HL-60 (cell line): ENCODE results near the gene RIBC2.

ENCODE experiments used
- DNase-seq, 2 experiments: peaks; one replicate each; pipeline ENCODE4 v3.0.0-alpha.2; 2010 to 2020; ENCODE audit warnings: low read depth in 1 of 2, low spot score in 1 of 2
- H3K27ac ChIP-seq: fragments of 250-450 bp; sonication (Bioruptor Pico); replicated peaks from 2 replicates; pipeline ENCODE4 v1.5.1; 2020; ENCODE audit warnings: mild to moderate bottlenecking, moderate library complexity
- H3K27me3 ChIP-seq: fragments of 250-450 bp; sonication (Bioruptor Pico); 2 replicates; pipeline ENCODE4 v1.5.1; 2021; ENCODE audit warnings: mild to moderate bottlenecking, moderate library complexity; ENCODE audit not compliant: insufficient read depth, poor library complexity, severe bottlenecking
- H3K4me3 ChIP-seq: replicated peaks from 2 replicates; pipeline ENCODE4 v1.5.1; 2011; ENCODE audit warnings: mild to moderate bottlenecking, control low read depth, low read length; ENCODE audit not compliant: insufficient read depth
- GABPA ChIP-seq: IDR thresholded peaks from 2 replicates; pipeline ENCODE4 v1.6.1; 2012; ENCODE audit warnings: low read depth
- POLR2AphosphoS5 ChIP-seq: IDR thresholded peaks from 2 replicates; pipeline ENCODE4 v1.6.1; 2012; ENCODE audit warnings: low read depth
- SPI1 ChIP-seq: IDR thresholded peaks from 2 replicates; pipeline ENCODE4 v1.6.1; 2012; ENCODE audit warnings: low read depth, mild to moderate bottlenecking, borderline replicate concordance
- TF ChIP-seq, protein P1 (sequence below): IDR thresholded peaks from 2 replicates; pipeline ENCODE4 v1.6.1; 2012; ENCODE audit warnings: low read depth; ENCODE audit not compliant: insufficient replicate concordance
- TF ChIP-seq, protein P2 (sequence below): IDR thresholded peaks from one replicate; pipeline ENCODE4 v1.5.1; 2011; ENCODE audit warnings: low read length, control low read depth, inconsistent platforms; ENCODE audit not compliant: insufficient read depth

Gene RIBC2

DNA sequence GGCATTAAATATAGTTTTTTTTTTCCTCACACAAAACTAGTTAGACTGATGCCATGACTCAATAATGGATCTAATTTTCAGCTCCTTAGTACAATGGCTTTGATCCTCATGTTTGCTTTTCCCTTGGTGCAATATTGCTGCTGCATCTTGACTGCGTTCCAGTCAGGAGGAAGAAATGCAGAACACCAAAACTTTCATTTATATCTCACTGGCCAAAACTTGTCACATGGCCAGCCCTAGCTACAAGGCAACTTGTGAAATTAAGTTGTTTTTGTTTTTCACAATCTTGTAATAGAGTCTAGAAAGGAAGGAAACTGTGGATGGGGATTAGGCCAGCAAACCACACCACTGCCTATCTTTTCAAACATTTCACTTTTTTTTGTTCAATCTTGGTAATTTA, 36.8 kb upstream of the RIBC2 start:
- Histone ChIP-seq H3K27me3 (no peaks in the 10 kb centered on the region), H3K27ac (peak overlapping the region; percentile 63), H3K4me3 (no peak overlapping the region)
- DNase-seq, result peak; percentile 28 to 62
- TF ChIP-seq, protein P1, sequence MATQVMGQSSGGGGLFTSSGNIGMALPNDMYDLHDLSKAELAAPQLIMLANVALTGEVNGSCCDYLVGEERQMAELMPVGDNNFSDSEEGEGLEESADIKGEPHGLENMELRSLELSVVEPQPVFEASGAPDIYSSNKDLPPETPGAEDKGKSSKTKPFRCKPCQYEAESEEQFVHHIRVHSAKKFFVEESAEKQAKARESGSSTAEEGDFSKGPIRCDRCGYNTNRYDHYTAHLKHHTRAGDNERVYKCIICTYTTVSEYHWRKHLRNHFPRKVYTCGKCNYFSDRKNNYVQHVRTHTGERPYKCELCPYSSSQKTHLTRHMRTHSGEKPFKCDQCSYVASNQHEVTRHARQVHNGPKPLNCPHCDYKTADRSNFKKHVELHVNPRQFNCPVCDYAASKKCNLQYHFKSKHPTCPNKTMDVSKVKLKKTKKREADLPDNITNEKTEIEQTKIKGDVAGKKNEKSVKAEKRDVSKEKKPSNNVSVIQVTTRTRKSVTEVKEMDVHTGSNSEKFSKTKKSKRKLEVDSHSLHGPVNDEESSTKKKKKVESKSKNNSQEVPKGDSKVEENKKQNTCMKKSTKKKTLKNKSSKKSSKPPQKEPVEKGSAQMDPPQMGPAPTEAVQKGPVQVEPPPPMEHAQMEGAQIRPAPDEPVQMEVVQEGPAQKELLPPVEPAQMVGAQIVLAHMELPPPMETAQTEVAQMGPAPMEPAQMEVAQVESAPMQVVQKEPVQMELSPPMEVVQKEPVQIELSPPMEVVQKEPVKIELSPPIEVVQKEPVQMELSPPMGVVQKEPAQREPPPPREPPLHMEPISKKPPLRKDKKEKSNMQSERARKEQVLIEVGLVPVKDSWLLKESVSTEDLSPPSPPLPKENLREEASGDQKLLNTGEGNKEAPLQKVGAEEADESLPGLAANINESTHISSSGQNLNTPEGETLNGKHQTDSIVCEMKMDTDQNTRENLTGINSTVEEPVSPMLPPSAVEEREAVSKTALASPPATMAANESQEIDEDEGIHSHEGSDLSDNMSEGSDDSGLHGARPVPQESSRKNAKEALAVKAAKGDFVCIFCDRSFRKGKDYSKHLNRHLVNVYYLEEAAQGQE, result no peak
- TF ChIP-seq SPI1 (no peak; the same call in 1 of the 2 replicates), POLR2AphosphoS5 (no peak), GABPA (no peak)
- TF ChIP-seq, protein P2, sequence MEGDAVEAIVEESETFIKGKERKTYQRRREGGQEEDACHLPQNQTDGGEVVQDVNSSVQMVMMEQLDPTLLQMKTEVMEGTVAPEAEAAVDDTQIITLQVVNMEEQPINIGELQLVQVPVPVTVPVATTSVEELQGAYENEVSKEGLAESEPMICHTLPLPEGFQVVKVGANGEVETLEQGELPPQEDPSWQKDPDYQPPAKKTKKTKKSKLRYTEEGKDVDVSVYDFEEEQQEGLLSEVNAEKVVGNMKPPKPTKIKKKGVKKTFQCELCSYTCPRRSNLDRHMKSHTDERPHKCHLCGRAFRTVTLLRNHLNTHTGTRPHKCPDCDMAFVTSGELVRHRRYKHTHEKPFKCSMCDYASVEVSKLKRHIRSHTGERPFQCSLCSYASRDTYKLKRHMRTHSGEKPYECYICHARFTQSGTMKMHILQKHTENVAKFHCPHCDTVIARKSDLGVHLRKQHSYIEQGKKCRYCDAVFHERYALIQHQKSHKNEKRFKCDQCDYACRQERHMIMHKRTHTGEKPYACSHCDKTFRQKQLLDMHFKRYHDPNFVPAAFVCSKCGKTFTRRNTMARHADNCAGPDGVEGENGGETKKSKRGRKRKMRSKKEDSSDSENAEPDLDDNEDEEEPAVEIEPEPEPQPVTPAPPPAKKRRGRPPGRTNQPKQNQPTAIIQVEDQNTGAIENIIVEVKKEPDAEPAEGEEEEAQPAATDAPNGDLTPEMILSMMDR, result no peak

DNA sequence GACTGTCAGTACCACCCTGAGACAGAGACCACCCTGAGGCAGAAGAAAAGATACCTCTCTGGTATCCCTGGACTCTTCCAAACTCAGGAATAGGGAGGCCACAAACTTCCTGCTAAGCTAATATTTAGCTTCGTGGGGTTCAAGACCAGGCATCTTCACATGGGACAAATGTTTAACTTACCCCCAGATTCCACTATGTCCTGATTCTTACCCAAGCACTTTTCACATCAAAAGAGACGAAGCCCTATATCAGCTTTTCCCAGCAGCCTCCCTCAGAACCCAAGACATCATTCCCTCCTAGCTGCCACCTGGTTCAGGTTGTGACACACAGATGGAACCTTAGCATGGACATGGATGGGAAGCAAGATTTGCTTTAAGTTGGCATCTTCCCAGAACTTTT, 32.1 kb upstream of the RIBC2 start:
- H3K27ac ChIP-seq, result no peak overlapping the region
- DNase-seq, result no peak
- TF ChIP-seq SPI1 (no peak), GABPA (no peak), POLR2AphosphoS5 (no peak)
- TF ChIP-seq, protein P1, result no peak
- TF ChIP-seq, protein P2, result no peak

DNA sequence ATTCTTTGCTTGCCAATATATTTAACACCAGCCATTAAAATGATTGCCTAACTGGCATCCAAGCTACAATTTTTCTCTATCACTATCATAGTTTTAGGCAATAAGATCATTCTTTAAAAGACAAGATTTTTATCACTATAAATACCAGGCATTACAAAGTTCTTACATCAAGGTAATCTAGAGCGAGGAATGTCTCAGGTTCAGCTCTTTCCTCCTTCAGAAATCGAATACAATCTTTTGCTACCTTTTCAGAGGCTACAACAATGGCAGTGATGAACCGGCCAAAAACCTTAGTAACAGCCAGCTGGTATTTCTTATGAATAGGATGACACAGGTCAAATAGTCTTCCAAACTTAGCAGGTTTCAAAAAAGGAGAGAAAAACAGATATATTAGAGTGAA, 23.9 kb upstream of the RIBC2 start:
- no peaks in the 10 kb centered on the region for H3K27me3 ChIP-seq
- TF ChIP-seq, protein P1, result no peak
- TF ChIP-seq SPI1 (no peak), GABPA (no peak), POLR2AphosphoS5 (no peak)
- TF ChIP-seq, protein P2, result no peak
- H3K4me3 ChIP-seq, result no peak overlapping the region
- no peak for DNase-seq
- no peak overlapping the region for H3K27ac ChIP-seq

More for the DNA sequence above, 32.1 kb upstream of the RIBC2 start:
- Histone ChIP-seq H3K4me3 (no peak overlapping the region), H3K27me3 (no peaks in the 10 kb centered on the region)
